Measurements from ENCODE around the gene AGMO.

GRCh38 chr7:15396210-15397158 is 165.3 kb downstream of the AGMO start:
- TF ChIP-seq CTCF (conservative IDR thresholded peaks at IDR 0.05 in 1 of 2, IDR thresholded peaks at IDR 0.05 in 1 of 2; ENCODE audit: extremely low read depth in 1 of 2, insufficient read depth in 1 of 2, low read depth in 1 of 2, low read length in 2 of 2) (no peak), EZH2 (IDR thresholded peaks at IDR 0.05; ENCODE audit: borderline replicate concordance, low read length) (no peak)
